Suppressor macrophage treated with lipopolysaccharide for 4 hours (primary cell): ENCODE measurements around the gene LASP1NB.
A peak's percentile ranks its signal among the peaks of the same experiment; 100 is the strongest.

Experiments
- DNase-seq: peaks from one replicate; pipeline ENCODE4 v3.0.0-alpha.2; 2020

LASP1NB gene

DNA sequence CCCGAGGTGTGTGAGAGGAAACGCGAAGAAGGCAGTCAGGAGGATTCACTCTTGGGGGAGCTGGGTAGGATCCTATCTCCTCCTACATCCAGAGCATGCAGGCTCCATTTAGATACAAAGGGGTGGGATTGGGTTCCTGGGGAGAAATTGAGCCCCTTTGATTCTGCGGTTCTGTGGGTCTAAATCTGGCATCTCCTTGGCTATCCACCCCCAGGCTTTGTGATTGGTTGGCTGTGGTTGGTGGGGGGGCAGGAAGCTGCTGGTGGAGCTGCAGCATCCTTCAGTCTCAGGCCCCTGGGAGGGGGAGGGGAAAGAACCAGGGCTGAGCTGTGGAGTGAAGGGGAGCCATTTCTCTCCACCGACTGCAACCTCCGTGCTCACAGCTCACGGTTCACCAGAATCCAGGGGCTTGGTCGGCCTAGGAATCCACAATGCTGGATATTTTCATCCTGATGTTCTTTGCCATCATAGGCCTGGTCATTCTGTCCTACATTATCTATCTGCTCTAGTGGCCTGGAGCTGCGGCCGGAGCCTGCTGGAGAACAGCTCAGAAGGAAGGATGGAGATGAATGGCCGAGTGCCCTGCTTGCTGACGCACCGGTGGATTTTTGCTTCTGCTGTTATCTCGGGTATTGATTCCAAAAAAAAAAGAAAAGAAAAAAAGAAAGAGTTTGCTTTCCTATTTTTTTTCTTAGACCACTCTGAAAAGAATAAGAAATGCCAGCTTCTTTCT is at the start of gene LASP1NB:
TSS of gene LASP1NB (plus strand) at position 352 of the 733 bp plus-strand sequence.
- no peak for DNase-seq

DNA sequence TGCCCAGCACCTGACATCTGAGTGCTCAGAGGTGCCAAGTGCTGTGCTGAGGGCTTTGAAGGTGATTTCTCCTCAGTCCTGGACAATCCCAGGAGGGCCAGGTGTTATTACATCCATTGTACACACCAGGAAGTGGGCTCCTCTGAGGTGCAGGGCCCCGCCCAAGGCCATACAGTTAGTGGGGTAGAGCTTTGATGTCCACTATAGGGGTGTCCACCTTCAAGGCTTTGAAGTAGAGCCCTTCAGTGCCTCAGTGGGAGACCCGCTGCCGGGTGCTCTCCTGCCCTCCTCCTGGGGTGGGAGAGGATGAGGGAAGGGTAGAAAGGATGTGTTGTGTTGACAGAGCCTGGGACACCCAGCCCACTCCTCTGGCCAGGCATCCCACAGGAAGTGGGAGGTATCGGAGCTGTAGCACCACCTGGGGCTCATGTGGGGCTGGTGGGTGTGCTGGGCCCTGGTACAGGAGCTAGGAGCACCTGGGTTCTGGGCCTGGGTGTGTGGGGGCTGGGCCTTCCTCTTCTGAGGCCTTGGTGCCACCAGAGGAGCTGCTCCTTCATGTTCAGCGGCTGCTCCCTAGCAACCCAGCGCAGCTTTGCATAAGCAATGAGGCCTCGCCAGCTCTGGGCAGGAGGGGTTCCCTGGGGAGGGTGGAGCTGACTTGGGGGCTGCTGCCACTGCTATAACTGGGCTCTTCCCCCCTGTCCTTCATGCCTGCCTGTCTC is 48.1 kb upstream of the LASP1NB start:
- no peak for DNase-seq

GRCh38 chr17:38879878-38880665 is 45.3 kb upstream of the LASP1NB start:
- no peak for DNase-seq

GRCh38 chr17:38881600-38882191 is 43.7 kb upstream of the LASP1NB start:
- DNase-seq, result peak; percentile 49

DNA sequence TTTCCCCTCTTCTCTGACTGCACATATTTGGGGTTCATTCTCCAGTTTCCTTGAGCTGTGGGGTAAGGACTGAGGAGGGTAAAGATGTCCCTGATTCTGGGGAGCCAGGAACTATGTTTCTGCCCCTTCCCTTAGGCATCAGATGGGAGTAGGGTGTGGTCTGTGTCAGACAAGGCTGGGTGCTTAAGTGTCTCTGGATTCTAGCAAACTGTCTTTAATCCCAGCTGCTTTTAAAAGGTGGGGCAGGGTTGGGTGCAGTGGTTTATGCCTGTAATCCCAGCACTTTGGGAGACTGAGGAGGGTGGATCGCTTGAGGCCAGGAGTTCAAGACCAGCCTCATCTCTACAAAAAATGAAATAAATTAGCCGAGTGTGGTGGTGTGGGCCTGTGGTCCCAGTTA is 42.5 kb upstream of the LASP1NB start:
- DNase-seq, result no peak

DNA sequence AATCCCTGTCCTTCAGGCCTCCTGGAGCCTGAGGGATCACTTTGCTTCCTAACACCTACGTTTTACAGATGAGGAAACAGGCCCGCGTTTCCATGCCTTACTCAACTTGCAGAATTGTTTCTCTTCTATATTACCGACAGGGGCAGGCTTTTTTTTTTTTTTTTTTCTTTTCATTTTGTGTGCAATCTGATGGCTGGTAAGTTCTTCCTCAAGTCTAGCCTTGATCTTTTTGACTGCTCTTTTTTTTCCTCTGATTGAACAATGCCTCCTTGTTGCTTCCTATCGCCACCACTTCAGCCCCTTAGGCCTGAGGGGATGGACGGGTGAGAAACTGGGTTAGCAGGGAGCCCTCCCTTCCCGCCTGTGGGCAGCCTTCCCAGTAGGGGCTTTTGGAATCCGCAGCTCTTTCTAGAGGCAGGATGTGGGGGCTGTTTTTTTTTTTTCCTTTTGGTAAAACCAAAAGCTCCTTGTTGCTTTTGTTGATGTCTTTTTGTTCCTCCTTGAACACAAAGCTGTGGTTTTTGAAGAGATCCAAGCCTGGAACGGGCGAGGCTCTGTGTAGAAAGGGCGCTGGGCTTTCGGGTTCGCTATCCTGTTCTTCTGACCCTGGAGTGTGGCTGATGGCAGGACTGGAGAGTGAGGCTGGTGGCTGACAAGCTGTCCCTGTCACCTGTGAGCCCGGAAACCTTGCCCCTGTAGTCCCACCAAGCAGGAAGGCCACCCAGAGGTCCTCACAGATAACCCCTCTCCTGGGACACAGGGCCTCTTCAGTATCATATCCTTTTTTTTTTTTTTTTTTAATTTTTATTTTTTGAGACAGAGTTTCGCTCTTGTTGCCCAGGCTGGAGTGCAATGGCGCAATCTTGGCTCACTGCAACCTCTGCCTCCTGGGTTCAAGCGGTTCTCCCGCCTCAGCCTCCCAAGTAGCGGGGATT is 41.6 kb upstream of the LASP1NB start:
- DNase-seq, result peak; percentile 64

- DNase-seq, result no peak
Measured at GRCh38 chr17:38885044-38885727, 40.2 kb upstream of the LASP1NB start.

DNA sequence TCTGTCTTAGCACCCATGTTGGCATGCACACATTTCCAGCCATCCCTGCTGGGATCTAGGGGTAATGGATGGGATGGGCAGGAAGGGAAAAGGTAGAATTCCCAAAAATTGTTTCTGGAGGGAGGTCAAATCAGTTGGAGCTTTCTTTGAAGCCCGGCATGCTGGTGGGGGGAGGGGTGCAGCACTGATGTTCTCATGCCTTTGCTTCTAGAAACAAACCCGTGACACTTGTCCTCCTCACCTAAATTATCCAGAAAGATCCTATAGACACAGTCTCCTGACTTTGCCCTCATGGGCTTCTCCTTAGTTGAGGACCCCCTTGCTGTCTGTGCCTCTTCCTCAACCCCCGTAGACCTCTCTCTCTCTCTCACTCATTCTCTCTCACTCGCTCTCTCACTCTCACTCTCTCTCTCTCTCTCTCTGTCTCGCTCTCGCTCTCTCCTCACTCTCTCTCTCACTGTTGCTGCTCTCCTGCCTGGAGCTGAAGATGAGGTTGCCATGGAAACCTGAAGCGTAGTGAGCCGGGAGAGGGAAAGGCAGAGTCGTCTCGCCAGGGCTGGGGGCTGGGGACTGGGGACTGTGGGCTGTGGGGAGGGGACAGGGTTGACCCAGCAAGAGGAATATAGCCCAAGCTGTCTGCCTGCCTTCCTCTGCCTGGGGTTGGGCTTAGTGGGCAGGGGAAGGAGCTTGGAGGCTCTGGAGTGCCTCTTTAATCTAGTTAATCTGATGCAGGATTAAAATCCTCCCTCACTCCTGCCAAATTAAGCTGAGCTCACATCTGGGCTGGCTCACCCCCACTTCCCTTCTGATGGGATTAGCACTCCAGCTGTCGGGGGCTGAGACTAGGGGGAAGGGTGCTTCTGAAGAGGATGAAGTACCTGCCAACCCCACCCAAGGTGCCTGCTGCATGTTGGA is 39.4 kb upstream of the LASP1NB start:
- no peak for DNase-seq

- no peak for DNase-seq
Measured at GRCh38 chr17:38886643-38887010, 38.8 kb upstream of the LASP1NB start.

- no peak for DNase-seq
Measured at GRCh38 chr17:38888842-38889241, 36.6 kb upstream of the LASP1NB start.

GRCh38 chr17:38889745-38890409 is 35.5 kb upstream of the LASP1NB start:
- DNase-seq, result no peak

GRCh38 chr17:38890410-38890746 is 35.0 kb upstream of the LASP1NB start:
- no peak for DNase-seq

DNA sequence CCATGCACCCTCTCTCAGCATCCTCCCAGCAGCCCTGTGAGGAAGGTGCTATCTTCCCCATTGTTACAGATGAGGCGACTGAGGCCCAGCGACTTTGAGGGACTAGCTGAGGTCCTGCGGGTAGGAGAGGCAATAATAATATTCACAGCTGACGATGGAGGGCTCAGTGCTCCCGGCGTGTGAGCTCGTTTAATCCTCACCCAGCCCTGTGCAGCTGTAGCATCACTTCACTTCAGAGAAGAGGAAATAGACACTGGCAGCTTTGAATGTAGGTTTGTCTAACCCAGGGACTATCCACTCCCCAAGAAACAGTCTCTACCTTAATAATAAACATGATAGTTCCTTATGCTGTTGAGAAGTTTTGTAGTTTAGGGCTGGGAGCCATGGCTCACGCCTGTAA is 34.0 kb upstream of the LASP1NB start:
- no peak for DNase-seq

DNA sequence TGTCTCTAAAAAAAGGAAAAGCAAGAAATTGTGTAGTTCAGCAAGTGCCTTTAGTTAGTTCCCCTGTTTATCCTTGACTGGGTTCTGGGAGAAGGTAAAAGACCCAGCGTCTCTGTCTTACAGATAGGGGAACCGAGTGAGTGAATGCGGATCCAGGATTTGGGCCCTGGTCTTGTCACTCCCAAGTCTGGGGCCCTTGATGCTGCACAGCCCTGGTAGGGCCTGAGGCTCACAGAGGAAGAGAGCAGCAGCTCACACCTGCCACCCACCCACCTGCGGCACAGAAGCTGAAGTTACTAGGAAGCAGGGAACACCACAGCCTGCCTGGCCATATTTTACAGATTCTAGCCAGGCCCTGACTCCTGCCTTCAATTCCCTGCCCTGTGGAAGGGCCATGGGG is 33.3 kb upstream of the LASP1NB start:
- DNase-seq, result no peak

DNA sequence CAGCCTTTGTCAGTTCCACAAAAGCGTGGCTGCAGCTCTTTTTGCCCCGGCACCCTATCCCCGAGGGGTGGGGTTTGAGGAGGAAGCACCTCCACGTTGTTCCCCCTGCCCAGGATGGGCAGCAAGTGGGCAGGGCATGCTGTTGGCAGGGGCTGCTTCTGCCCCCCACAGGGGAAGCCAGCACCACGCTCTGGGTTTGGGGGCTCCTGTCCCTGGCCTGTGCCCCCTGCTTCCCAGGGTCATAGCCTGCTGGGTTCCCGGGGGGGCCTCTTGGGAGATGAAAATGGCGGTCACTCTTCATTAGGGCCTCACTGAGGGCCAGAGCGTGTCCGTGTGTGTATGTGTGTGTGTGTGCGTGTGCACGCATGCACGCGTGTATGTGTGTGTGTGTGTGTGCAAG is 32.8 kb upstream of the LASP1NB start:
- DNase-seq, result no peak

DNA sequence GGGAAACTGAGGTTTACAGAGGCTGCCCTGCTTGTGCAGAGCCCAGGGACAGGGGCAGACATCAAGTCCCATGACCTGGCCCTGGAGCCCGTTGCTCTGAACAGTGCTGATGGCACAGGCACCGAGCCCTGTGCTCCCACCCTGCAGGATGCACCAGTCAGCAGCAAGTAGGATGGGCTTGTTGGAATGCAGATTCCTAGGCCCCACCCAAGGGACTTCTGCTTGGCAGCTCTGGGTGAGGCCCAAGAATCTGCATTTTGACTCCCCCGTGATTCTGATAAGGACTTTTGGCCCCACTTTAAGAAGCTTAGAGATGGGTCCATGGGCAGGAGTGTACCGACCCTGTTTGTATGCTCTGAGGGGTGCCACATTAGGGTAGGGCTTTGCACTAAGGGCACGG is 32.3 kb upstream of the LASP1NB start:
- DNase-seq, result no peak

DNA sequence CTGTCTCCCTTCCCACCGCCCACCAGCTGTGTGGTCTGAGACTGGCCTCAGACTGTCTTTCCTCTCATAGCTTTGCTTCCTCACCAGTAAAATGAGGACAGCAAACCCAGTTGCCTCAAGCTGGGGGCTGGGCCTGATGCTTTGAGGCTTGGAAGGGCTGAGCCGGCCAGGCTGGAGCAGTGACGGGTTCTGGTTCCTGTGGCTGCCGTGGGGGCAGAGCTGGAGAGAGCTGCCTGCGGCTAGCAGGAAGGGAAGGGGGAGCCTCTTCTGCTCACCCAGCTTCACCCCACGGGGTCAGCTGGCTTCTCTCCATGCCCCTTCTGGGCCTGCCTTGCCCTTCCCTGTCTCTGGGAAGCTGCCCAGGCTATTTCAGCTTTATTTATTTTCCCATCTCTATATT is 31.8 kb upstream of the LASP1NB start:
- peak; percentile 73 for DNase-seq

GRCh38 chr17:38894276-38894675 is 31.1 kb upstream of the LASP1NB start:
- no peak for DNase-seq

GRCh38 chr17:38896346-38896954 is 29.0 kb upstream of the LASP1NB start:
- DNase-seq, result no peak

GRCh38 chr17:38897176-38897575 is 28.2 kb upstream of the LASP1NB start:
- DNase-seq, result no peak
